Urinary bladder (tissue), 4 donors: Measurements from ENCODE around the gene SYT13. TPM values are rescaled to one million over a fixed set of nuclear protein-coding genes. Genes with fewer than 3 reads are reported as not detected.

Experiments used
- DNase-seq: peaks from one replicate; pipeline ENCODE4 v3.0.0-alpha.2; 2015; ENCODE audit errors: extremely low spot score
- H3K27ac ChIP-seq: one replicate; pipeline ENCODE4 v1.5.1; 2013; ENCODE audit warnings: low read depth, mild to moderate bottlenecking, moderate library complexity
- H3K36me3 ChIP-seq: one replicate; pipeline ENCODE4 v1.6.1; 2013; ENCODE audit warnings: mild to moderate bottlenecking, moderate library complexity; ENCODE audit not compliant: insufficient read depth
- H3K4me1 ChIP-seq: one replicate; pipeline ENCODE4 v1.6.1; 2013; ENCODE audit warnings: mild to moderate bottlenecking, moderate library complexity; ENCODE audit not compliant: insufficient read depth
- H3K4me3 ChIP-seq: one replicate; pipeline ENCODE4 v1.5.1; 2013; ENCODE audit warnings: low read depth, low read length
- WGBS: extraction: QIAGEN DNeasy Blood & Tissue Kit; methylation state at CpG from one replicate; pipeline ENCODE4 v1.1.7; 2013; 5-methylcytosine and 5-hydroxymethylcytosine counted together
- polyA plus RNA-seq: library from polyadenylated mRNA; stranded (reverse); fragments of 200-250 nt; gene quantifications from one replicate; pipeline ENCODE4 v1.2.3, GENCODE V29; 2013
- total RNA-seq: library from RNA; depleted of rRNA; stranded (reverse); fragments of >200 nt; gene quantifications from one replicate; pipeline ENCODE4 v1.2.3, GENCODE V29; 2014
- donor health status: healthy with polysubstance abuse.
- donor health status: healthy.

Gene SYT13
- total and polyA plus RNA-seq, 2 donors: 0.37 TPM; not detected in 1

GRCh38 chr11:45321669-45322068 is 35.5 kb upstream of the SYT13 start:
- no peak for DNase-seq
- WGBS: 89% methylated on average over 7 of the region's 7 CpGs

GRCh38 chr11:45321031-45321595 is 35.0 kb upstream of the SYT13 start:
- DNase-seq: no peak
- 70% methylated on average over 7 of the region's 7 CpGs for WGBS

More at GRCh38 chr11:45321669-45322068, 35.5 kb upstream of the SYT13 start:
- Histone ChIP-seq H3K4me3 (no peak overlapping the region), H3K27ac (no peak overlapping the region), H3K36me3 (no peaks in the 10 kb centered on the region), H3K4me1 (no peaks in the 10 kb centered on the region)

GRCh38 chr11:45320371-45320770 is 34.2 kb upstream of the SYT13 start:
- H3K27ac ChIP-seq: no peak overlapping the region
- H3K4me1 ChIP-seq: no peaks in the 10 kb centered on the region
- 87% methylated on average over 4 of the region's 4 CpGs for WGBS
- no peak overlapping the region for H3K4me3 ChIP-seq
- DNase-seq: no peak
- H3K36me3 ChIP-seq: no peaks in the 10 kb centered on the region

More at GRCh38 chr11:45321031-45321595, 35.0 kb upstream of the SYT13 start:
- Histone ChIP-seq H3K27ac (no peak overlapping the region), H3K4me3 (no peak overlapping the region), H3K36me3 (no peaks in the 10 kb centered on the region), H3K4me1 (no peaks in the 10 kb centered on the region)

GRCh38 chr11:45319077-45319476 is 32.9 kb upstream of the SYT13 start:
- H3K36me3 ChIP-seq: no peaks in the 10 kb centered on the region
- H3K4me3 ChIP-seq: no peak overlapping the region
- 92% methylated on average over 1 of the region's 1 CpG for WGBS
- no peaks in the 10 kb centered on the region for H3K4me1 ChIP-seq
- DNase-seq: no peak
- H3K27ac ChIP-seq: no peak overlapping the region

GRCh38 chr11:45318516-45318915 is 32.4 kb upstream of the SYT13 start:
- no peak overlapping the region for H3K4me3 ChIP-seq
- no peaks in the 10 kb centered on the region for H3K4me1 ChIP-seq
- no peak overlapping the region for H3K27ac ChIP-seq
- no peaks in the 10 kb centered on the region for H3K36me3 ChIP-seq
- WGBS: 90% methylated on average over 2 of the region's 2 CpGs
- no peak for DNase-seq

GRCh38 chr11:45316258-45316657 is 30.1 kb upstream of the SYT13 start:
- 87% methylated on average over 9 of the region's 9 CpGs for WGBS
- H3K27ac ChIP-seq: no peak overlapping the region
- no peak overlapping the region for H3K4me3 ChIP-seq
- H3K4me1 ChIP-seq: no peaks in the 10 kb centered on the region
- no peak for DNase-seq
- H3K36me3 ChIP-seq: no peaks in the 10 kb centered on the region

GRCh38 chr11:45314900-45315299 is 28.8 kb upstream of the SYT13 start:
- Histone ChIP-seq H3K36me3 (no peaks in the 10 kb centered on the region), H3K4me1 (no peaks in the 10 kb centered on the region), H3K27ac (no peak overlapping the region), H3K4me3 (no peak overlapping the region)
- WGBS: 82% methylated on average over 2 of the region's 2 CpGs
- no peak for DNase-seq

GRCh38 chr11:45313171-45313865 is 27.2 kb upstream of the SYT13 start:
- Histone ChIP-seq H3K4me3 (no peak overlapping the region), H3K4me1 (no peaks in the 10 kb centered on the region), H3K36me3 (no peaks in the 10 kb centered on the region), H3K27ac (no peak overlapping the region)
- no peak for DNase-seq
- 85% methylated on average over 1 of the region's 1 CpG for WGBS

GRCh38 chr11:45305874-45306623 is 19.9 kb upstream of the SYT13 start:
- H3K4me1 ChIP-seq: no peaks in the 10 kb centered on the region
- H3K27ac ChIP-seq: no peak overlapping the region
- H3K36me3 ChIP-seq: no peaks in the 10 kb centered on the region
- WGBS: 33% methylated on average over 5 of the region's 5 CpGs
- no peak for DNase-seq
- H3K4me3 ChIP-seq: no peak overlapping the region

- WGBS: 81% methylated on average over 4 of the region's 4 CpGs
These were observed 18.8 kb upstream of the SYT13 start for GRCh38 chr11:45304992-45305335.

GRCh38 chr11:45304111-45304991 is 18.2 kb upstream of the SYT13 start:
- H3K4me3 ChIP-seq: no peak overlapping the region
- no peaks in the 10 kb centered on the region for H3K36me3 ChIP-seq
- no peak overlapping the region for H3K27ac ChIP-seq
- no peak for DNase-seq
- 88% methylated on average over 15 of the region's 15 CpGs for WGBS
- H3K4me1 ChIP-seq: no peaks in the 10 kb centered on the region

More at GRCh38 chr11:45304992-45305335, 18.8 kb upstream of the SYT13 start:
- H3K4me3 ChIP-seq: no peak overlapping the region
- H3K4me1 ChIP-seq: no peaks in the 10 kb centered on the region
- no peak for DNase-seq
- H3K27ac ChIP-seq: no peak overlapping the region
- no peaks in the 10 kb centered on the region for H3K36me3 ChIP-seq

- no peak overlapping the region for H3K4me3 ChIP-seq
- no peaks in the 10 kb centered on the region for H3K36me3 ChIP-seq
- DNase-seq: no peak
- no peak overlapping the region for H3K27ac ChIP-seq
- 88% methylated on average over 6 of the region's 6 CpGs for WGBS
- H3K4me1 ChIP-seq: no peaks in the 10 kb centered on the region
These were observed 17.2 kb upstream of the SYT13 start for GRCh38 chr11:45303316-45303715.

- Histone ChIP-seq H3K4me3 (no peak overlapping the region), H3K27ac (no peak overlapping the region), H3K4me1 (no peaks in the 10 kb centered on the region), H3K36me3 (no peaks in the 10 kb centered on the region)
- DNase-seq: no peak
- WGBS: 70% methylated on average over 7 of the region's 7 CpGs
These were observed 15.6 kb upstream of the SYT13 start for GRCh38 chr11:45301537-45302246.
